HG02852 (cell line): ENCODE results near the gene ANGPTL8.

Experiments used
- ATAC-seq: cut with Tn5 transposase; IDR thresholded peaks from one replicate; pipeline ENCODE4 v1.9.1; 2021; ENCODE audit warnings: mild to moderate bottlenecking, moderate library complexity; ENCODE audit not compliant: unreplicated experiment

Gene ANGPTL8

GRCh38 chr19:11203194-11204075, 36.0 kb upstream of the ANGPTL8 start:
- no peak for ATAC-seq

DNA sequence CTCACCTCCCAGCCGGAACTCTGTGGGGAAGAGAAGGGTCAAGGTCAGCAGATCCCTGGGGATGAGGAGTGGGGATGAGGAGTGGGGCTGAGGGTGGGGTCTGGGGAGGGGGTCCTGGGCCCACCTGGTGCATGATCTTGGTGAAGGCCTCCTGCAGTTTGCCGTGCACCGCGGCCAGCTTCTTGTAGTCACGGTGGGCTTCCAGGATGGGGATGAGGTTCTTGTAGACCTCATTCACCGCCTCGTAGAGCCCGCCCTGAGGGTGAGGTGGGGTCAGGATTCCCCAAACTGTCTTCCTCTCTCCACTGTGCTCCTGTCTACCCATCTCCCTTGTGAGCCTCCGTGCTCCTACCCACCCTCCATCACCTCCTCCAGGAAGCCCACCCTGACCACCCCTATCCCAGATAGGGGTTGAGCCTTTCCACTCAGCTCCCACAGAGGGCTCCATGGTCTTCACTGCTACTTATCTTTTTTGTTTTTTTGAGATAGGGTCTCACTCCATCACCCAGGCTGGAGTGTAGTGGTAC, 35.3 kb upstream of the ANGPTL8 start:
- ATAC-seq, result no peak

DNA sequence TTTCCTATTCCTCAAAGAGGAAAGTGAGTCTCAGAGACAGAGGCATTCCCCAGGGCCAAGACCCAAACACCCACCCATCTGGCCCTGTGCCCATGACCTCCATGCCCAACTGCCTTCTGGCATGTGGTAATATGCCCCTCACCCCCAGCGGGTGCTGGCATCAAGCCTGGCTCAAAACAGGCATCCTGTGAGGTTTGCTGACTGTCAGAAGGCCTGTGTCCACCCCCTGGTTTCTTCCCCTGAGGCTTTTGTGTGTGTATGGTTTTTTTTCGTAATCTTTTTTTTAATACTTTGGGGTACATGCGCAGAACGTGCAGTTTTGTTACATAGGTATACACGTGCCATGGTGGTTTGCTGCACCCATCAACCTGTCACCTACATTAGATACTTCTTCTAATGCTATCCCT, 34.5 kb upstream of the ANGPTL8 start:
- ATAC-seq, result no peak

DNA sequence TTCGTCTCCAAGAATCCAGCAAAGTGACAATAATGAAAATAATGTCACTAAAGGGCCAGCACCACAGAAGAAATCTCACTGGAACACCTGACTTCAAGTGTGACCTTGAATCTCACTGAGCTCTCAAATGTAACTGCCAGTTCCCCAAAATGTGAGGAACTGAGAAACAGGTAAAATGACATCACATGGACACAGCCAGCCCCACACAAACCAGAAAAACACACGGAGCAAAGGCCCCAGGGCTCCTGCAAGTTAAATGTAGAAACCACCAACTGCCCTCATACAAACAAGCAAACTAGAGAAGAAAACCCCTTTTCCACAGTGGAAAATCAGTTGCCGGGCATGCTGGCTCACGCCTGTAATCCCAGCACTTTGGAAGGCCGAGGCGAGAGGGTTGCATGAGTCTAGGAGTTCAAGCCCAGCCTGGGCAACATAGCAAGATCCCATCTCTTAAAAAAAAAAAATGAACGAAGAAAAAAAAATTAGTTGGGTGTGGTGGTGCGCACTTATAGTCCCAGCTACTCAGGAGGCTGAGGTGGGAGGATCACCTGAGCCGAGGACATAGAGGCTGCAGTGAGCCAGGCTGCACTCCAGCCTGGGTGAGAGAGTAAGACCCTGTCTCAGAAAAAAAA, 33.4 kb upstream of the ANGPTL8 start:
- ATAC-seq, result no peak

DNA sequence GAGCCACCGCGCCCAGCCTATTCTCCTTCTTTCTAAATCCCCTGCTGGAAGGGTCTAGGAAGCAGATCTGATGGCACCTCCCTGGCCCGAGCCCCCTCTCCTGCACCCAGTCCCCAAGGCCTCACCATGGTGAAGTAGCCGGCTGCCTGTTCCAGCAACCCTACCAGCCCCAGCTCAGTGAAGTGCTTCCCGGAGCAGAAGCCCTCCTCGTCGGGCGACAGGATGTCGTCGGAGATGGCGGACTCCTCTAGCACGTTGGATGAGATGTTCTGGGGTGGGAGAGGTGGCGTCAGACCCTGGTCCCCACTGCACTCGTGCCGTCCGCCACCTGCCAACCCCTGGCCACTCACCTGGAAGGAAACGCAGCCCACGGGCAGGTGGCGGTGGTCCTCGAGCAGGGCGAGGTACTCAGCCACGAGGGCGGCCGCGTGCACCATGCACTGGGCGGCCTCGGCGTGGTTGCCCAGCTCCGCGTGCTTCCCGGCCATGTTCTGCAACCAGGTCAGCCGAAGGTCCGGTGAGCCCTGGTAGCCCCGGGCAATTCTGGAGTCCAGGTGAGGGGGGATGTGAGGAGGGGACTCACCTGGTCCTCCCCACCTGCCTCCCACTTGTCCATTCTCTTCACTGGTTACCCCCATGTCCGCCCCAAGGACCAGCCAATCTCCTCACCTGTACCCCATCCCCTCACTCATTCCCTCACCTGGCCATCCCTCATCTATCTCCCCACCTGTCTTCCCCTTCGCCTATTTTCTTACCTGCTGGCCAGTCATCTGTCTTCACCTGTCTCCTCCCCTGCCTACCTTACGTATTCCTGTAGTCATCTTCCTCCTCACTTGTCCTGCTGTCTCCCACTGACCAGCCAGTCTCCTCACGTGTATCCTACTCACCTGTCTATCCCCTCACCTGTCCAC, 30.6 kb upstream of the ANGPTL8 start:
- ATAC-seq, result no peak

DNA sequence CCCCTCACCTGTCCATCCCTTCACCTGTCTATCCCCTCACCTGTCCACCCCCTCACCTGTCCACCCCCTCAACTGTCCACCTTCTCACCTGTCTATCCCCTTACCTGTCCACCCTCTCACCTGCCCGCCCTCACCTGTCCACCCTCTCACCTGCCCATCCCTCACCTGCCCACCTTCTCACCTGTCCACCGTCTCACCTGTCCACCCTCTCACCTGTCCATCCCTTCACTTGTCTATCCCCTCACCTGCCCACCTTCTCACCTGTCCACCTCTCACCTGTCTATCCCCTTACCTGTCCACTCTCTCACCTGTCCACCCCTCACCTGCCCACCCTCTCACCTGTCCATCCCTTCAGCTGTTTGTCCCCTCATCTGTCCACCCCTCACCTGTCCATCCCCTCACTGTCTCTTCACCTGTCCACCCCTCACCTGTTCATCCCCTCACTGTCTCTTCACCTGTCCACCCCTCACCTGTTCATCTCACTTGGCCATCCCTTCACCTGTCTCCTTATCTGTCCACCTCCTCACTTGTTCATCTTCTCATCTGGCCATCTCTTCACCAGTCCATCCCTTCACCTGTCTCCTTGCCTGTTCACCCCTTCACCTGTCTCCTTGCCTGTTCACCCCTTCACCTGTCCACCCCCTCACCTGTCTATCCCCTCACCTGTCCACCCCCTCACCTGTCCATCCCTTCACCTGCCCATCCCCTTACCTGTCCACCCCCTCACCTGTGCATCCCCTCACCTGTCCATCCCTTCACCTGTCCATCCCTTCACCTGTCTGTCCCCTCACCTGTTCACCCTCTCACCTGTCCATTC, 29.4 kb upstream of the ANGPTL8 start:
- ATAC-seq, result no peak

GRCh38 chr19:11210656-11210928, 28.8 kb upstream of the ANGPTL8 start:
- ATAC-seq, result no peak

- no peak for ATAC-seq
Observed at GRCh38 chr19:11214387-11214786, 25.0 kb upstream of the ANGPTL8 start.

GRCh38 chr19:11221082-11221598, 18.3 kb upstream of the ANGPTL8 start:
- ATAC-seq, result no peak

DNA sequence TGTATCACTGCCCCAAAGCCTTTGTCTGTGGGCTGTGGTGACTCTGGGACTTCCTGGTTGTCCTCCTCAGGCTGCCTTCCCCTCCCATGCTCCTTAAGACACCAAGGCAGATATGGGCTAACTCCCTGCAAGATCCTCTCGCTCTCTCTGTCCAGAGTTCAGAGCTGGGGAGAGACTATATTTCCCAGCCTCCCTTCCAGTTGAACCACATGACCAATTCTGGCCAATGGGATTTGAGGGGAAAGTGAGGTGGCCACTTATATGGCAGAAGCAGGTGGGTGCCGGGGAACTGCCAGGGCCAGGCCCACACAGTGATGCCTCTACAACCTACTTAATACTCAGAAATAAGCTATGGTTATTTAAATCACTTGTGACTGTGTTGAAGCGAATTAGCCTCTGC, 16.2 kb upstream of the ANGPTL8 start:
- no peak for ATAC-seq

GRCh38 chr19:11224429-11224828, 15.0 kb upstream of the ANGPTL8 start:
- ATAC-seq, result no peak

DNA sequence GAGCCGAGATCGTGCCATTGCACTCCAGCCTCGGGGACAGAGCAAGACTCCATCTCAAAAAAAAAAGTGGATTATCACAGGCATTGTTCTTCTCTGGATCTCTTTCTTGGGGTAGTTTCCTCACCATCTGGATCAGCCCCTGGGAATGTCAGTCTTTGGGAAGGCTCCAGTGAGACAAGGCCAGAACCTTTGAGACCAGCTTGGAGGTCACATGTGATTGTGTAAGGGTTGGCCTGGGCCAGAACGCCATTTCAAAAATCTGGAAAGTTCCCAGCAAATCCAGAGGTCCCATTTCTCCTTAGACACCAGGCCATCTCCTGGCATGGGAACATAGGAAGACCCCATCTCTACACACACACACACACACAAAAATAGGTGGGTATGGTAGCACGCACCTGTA, 14.2 kb upstream of the ANGPTL8 start:
- ATAC-seq, result no peak

GRCh38 chr19:11225815-11226214, 13.6 kb upstream of the ANGPTL8 start:
- ATAC-seq, result no peak

- no peak for ATAC-seq
Observed at GRCh38 chr19:11226716-11227166, 12.7 kb upstream of the ANGPTL8 start.

DNA sequence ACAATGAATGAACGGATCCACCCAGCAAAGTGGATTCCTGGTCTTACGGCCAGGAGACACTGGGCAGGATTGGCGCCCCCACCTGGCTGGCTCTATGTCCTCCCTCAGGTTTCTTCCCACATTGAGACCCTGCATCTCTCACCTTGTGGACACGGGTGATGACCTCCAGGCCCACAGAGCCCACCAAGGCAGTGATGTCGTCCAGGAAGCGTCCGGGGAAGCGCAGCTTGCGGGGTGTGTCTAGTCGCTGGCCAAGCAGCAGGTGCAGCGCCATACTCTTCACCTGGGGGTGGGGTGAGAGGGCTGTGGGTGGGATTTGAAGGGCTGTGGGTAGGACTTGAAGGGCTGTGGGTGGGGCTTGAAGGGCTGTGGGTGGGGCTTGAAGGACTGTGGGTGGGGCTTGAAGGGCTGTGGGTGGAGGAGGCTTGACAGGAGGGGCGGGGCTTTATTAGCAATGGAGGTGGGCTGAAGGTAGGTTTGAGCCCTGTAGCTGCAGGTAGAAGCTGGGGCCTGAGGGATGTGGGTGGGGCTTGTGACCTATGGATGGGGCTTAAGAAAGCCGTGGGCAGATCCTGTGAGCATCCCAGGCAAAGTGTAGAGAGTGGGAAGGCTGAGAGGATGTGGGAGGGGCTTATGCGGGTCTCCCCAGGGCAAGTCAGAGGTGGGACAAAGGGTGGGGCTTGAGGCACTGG, 12.1 kb upstream of the ANGPTL8 start:
- ATAC-seq, result no peak

- ATAC-seq, result no peak
Observed at GRCh38 chr19:11230621-11231386, 8.6 kb upstream of the ANGPTL8 start.

GRCh38 chr19:11232555-11232954, 6.9 kb upstream of the ANGPTL8 start:
- no peak for ATAC-seq

GRCh38 chr19:11233073-11233472, 6.3 kb upstream of the ANGPTL8 start:
- no peak for ATAC-seq
